ENCODE data around the gene MASP1.
"Not testable (repeated sequence)": the region's sequence is repeated elsewhere in the genome, so short reads cannot be mapped to it uniquely, and the experiment has no call there.

MASP1 gene

DNA sequence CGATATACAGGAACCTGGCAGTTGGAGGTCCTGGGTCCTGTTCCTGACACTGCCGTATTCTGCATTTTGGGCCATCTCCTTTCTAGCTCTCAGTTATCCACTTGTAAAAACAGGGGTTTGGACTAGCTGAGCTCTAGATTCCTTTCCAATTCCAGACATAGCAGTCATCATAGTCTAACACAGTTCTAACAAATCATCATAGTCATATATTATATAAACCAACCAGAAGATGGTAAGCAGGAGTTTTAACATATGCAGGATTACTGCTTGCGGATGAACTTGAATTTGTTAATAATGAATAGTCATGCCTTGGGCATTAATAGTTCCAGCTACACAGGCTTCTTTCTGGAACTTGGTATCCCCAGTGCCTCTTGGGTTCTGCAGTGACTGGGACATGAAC is 26.6 kb downstream of the MASP1 start:
- DNase-seq = no peak

GRCh38 chr3:187264021-187264420 is 27.5 kb downstream of the MASP1 start:
- no peak for DNase-seq

DNA sequence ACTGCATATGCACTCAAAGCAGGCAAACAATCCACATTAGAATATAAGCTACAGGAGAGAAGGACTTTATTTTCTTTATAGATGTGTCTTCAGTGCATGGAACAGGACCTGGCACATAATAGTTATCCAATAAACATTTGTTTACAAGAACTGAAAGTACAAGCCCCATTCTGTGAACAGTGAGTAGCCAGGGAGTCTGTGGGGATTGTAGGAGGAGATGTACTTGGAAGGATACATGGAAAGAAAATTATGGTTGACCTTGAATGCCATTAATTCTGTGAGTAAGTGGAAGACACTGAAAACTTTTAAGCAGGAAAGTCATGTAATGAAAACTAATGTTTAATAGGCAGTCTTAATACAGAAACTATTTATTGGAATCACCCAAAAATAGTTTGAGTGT is 28.3 kb downstream of the MASP1 start:
- DNase-seq = no peak

- DNase-seq = no peak
Measured at GRCh38 chr3:187262360-187262759, 29.2 kb downstream of the MASP1 start.

GRCh38 chr3:187261541-187261969 is 30.0 kb downstream of the MASP1 start:
- no peak for DNase-seq

- DNase-seq = no peak
Measured at GRCh38 chr3:187259171-187259570, 32.4 kb downstream of the MASP1 start.

GRCh38 chr3:187257992-187258692 is 33.4 kb downstream of the MASP1 start:
- no peak for DNase-seq

GRCh38 chr3:187257471-187257870 is 34.1 kb downstream of the MASP1 start:
- DNase-seq = no peak

GRCh38 chr3:187256051-187256616 is 35.4 kb downstream of the MASP1 start:
- DNase-seq = no peak

DNA sequence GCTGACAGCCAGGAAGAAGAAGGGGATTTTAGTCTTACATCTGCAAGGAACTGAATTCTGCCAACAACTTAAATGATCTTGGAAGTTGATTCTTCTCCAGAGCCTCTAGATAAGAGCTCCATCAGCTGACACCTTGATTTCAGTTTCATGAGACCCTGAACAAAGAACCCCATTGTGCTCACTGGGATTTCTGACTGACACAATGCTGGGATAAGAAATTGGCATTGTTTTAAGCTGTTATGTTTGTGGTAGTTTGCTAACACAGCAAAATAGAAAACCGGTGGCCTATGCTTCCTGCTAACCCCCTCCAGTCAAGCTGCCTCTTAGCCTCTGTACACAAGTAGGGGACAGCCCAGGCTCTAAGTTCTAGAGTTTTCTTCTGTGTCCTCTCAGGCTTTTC is 36.2 kb downstream of the MASP1 start:
- no peak for DNase-seq

- no peak for DNase-seq
Measured at GRCh38 chr3:187252311-187252710, 39.2 kb downstream of the MASP1 start.

DNA sequence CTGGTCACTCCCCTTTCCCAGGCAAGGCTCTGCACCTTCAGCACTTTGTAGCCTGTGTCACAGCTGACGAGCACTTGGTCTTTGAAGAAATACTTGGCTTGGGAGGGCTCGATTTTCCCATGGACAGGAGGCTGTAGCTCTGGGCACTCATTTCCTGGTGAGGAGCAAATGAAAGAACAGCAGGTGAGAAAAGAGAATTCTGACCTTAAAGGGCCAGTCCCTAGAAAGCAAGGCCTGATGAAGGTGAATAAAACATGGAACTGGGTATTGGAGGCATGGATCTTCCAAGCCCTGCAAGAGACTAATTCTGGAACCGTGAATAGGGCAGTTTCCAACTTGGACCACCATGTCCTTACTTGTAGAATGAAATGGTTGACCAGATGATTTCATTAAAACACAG is 39.9 kb downstream of the MASP1 start:
- no peak for DNase-seq

DNA sequence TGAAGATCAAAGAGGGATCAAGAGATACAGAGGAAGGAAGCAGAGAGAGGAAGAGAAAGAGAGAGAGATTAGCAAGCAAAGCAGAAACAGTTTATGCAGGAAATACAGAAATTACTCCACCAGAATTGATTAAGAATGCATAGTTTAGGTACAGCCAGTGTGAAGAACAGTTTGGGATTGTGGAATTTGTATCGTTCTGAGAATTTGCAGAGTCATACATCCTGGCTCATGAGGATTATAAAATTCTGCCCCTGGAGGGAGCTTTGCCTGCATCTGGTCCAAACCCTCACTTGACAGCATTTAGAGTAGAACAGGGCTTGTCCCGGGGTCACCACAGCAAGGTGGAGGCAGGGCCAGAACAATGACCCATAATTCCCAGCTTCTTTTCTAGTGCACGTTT is 44.1 kb downstream of the MASP1 start:
- DNase-seq = no peak

- no peak for DNase-seq
Measured at GRCh38 chr3:187243933-187244524, 47.5 kb downstream of the MASP1 start.

- no peak for DNase-seq
Measured at GRCh38 chr3:187242900-187243299, 48.6 kb downstream of the MASP1 start.

DNA sequence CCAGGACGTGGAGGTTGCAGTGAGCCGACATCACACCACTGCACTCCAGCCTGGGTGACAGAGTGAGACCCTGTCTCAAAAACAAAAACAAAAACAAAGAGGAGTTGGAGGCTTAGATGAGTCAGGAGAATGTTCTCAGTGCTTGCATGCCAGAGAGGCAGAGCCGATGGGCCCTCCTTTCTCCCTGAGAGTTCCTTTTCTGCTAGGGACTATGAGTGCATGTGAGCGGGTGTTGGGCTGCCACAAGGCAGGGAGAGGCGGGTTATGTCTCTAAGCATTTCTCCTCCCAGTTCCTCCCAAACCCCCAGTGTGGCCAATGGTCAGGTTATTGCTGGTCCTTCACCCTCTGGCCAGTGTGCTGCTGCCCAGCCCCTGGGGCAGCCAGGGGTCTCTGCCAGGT is 49.1 kb downstream of the MASP1 start:
- DNase-seq = no peak

- DNase-seq = not testable (repeated sequence)
Measured at GRCh38 chr3:187238835-187239234, 52.7 kb downstream of the MASP1 start.

GRCh38 chr3:187238239-187238638 is 53.3 kb downstream of the MASP1 start:
- no peak for DNase-seq

DNA sequence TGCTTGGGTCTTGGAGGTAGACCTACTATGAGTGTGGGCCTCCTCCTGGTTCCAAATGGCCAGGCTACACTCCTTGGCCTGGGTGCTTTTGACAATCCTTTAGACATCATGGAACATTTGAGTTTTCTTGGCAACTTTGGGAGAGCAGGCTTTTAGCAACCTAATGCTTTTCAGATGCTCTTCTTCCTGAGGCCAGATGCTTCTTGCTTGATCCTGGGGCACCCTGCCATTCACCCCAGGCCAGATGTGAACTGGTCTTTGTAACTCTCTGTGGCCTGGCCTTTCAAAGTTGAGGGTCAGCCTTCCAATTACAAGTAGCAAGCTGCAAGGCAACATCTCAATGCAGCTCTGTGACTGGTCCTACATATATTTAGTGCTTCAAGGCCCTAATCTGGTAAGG is 53.8 kb downstream of the MASP1 start:
- no peak for DNase-seq

DNA sequence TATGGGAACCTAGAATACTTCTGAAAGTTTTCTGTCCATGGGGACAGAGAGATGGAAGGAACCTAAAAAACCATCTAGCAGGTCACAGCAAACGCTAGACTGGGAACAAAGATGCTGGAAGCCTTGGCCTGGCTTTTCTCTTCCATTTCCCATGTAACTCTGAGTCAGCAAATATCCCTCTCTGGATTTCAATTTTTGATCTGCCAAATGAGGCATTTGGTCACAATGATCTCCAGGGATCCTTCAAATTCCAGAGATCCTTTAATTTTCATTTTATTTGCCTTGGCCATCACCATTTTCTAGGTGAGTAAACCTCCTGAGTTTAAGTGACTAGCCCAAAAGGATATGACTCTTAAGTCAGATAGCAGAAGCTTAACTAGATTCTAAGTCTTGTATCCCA is 54.6 kb downstream of the MASP1 start:
- no peak for DNase-seq

GRCh38 chr3:187230011-187230410 is 61.5 kb downstream of the MASP1 start:
- DNase-seq = no peak

- no peak for DNase-seq
Measured at GRCh38 chr3:187228740-187229139, 62.8 kb downstream of the MASP1 start.

DNA sequence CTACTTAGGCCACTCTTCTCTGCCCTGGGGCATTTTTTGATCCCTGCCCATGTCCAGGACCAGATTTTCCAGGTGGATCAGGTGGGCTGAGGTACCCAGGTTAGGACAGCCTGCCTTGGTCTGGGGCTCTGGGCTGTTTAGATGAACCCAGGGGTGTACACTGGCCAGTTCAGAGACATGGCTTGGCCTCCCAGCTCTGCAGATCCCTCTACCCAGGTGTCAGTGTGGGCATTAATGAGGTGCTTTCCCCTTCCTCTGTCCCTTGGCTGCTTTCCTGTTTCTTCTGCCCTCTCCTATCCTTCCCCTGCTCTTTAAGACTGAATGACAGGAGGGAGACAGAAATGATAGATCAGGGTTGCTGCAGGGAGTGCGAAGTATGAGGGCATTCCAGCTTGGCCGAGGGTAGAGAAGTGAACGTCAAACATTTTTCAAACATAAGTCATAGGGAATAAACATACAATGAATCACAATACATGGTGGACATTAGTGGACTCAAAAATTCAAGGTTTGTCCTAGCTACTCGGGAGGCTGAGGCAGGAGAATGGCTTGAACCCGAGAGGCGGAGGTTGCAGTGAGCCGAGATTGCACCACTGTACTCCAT is 63.8 kb downstream of the MASP1 start:
- no peak for DNase-seq

DNA sequence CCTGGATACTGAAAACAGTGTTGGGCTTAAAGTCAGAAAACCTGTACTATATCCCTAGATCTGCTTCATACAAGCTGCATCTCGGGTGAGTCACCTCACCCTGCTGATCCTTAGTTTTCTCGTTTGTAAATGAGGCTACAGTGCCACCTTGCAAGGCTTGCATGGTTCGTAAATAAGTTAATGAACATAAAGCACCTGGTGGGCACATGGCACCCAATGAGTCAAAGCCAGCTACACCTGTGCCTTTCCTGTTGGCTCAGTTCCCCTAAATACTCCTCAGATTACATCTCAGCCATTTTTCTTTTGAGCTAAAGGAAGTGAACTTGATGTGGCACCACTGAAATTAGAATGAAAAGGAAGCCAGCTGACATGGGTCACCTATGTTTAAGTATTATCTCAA is 67.7 kb downstream of the MASP1 start:
- no peak for DNase-seq
